Neural cell (in vitro differentiated cells): ENCODE measurements around the gene AOX1. TPM values are rescaled to one million over a fixed set of nuclear protein-coding genes. Genes with fewer than 3 reads are reported as not detected.

Experiments used
- H2AFZ ChIP-seq: fragments of 200-600, 300-800 bp; sonication (generic), shearing (Covaris generic); 2 replicates; pipeline ENCODE4 v1.6.0; 2014; ENCODE audit warnings: low read depth, mild to moderate bottlenecking, antibody characterized with exemption, low read length, moderate library complexity
- H3F3A ChIP-seq: fragments of 200-600 bp; shearing (Covaris generic); 2 replicates; pipeline ENCODE4 v1.6.1; 2016; ENCODE audit warnings: mild to moderate bottlenecking, moderate library complexity, mixed read lengths, antibody characterized with exemption, low read length; ENCODE audit not compliant: insufficient read depth, poor library complexity, severe bottlenecking
- H3K27ac ChIP-seq: fragments of 200-600, 300-800 bp; sonication (generic), shearing (Covaris generic); 2 replicates; pipeline ENCODE4 v1.5.1; 2014; ENCODE audit warnings: mild to moderate bottlenecking, low read length, moderate library complexity
- H3K27me3 ChIP-seq: fragments of 300-800, 200-600 bp; sonication (generic), shearing (Covaris generic); 2 replicates; pipeline ENCODE4 v1.6.0; 2014; ENCODE audit warnings: mild to moderate bottlenecking, low read depth, low read length, moderate library complexity; ENCODE audit not compliant: insufficient read depth
- H3K36me3 ChIP-seq: fragments of 300-800, 200-600 bp; sonication (generic), shearing (Covaris generic); 2 replicates; pipeline ENCODE4 v1.5.1; 2014; ENCODE audit warnings: mild to moderate bottlenecking, antibody characterized with exemption, low read length, moderate library complexity; ENCODE audit not compliant: insufficient read depth
- H3K4me2 ChIP-seq: fragments of 300-800, 200-600 bp; sonication (generic), shearing (Covaris generic); 2 replicates; pipeline ENCODE4 v1.6.0; 2014; ENCODE audit warnings: mild to moderate bottlenecking, low read length
- H3K4me3 ChIP-seq: fragments of 300-800, 200-600 bp; sonication (generic), shearing (Covaris generic); 2 replicates; pipeline ENCODE4 v1.5.1; 2014; ENCODE audit warnings: mild to moderate bottlenecking, low read length, moderate library complexity
- H3K79me2 ChIP-seq: fragments of 200-600 bp; shearing (Covaris generic); replicated peaks from 2 replicates; pipeline ENCODE4 v1.6.0; 2014; ENCODE audit warnings: mild to moderate bottlenecking, low read length, moderate library complexity; ENCODE audit not compliant: insufficient read depth
- H3K9ac ChIP-seq: fragments of 300-800, 200-600 bp; sonication (generic), shearing (Covaris generic); 2 replicates; pipeline ENCODE4 v1.6.1; 2016; ENCODE audit warnings: mild to moderate bottlenecking, low read length, mixed read lengths
- H3K9me2 ChIP-seq: fragments of 200-600 bp; shearing (Covaris generic); 2 replicates; pipeline ENCODE4 v1.6.1; 2016; ENCODE audit warnings: mild to moderate bottlenecking, low read length, mixed read lengths; ENCODE audit not compliant: insufficient read depth
- H3K9me3 ChIP-seq: fragments of 200-600, 300-800 bp; sonication (generic), shearing (Covaris generic); 2 replicates; pipeline ENCODE4 v1.6.1; 2016; ENCODE audit warnings: mild to moderate bottlenecking, mixed run types, low read length, moderate library complexity, mixed read lengths
- H4K20me1 ChIP-seq: fragments of 200-600 bp; shearing (Covaris generic); 2 replicates; pipeline ENCODE4 v1.6.1; 2016; ENCODE audit warnings: mild to moderate bottlenecking, mixed run types; ENCODE audit not compliant: insufficient read depth
- EP300 ChIP-seq: fragments of 450-650 bp; conservative IDR thresholded peaks from 2 replicates; pipeline ENCODE4 v1.6.1; 2014; ENCODE audit warnings: antibody characterized with exemption, mild to moderate bottlenecking, moderate library complexity; ENCODE audit not compliant: poor library complexity, severe bottlenecking
- EZH2 ChIP-seq: fragments of 200-600, 300-800 bp; shearing (Covaris generic), sonication (generic); IDR thresholded peaks from 2 replicates; pipeline ENCODE4 v1.6.1; 2014; ENCODE audit warnings: antibody characterized with exemption, low read length, borderline replicate concordance, mild to moderate bottlenecking; ENCODE audit not compliant: insufficient read depth, poor library complexity, severe bottlenecking
- MXI1 ChIP-seq: fragments of 450-650 bp; conservative IDR thresholded peaks from 2 replicates; pipeline ENCODE4 v1.6.1; 2014; ENCODE audit warnings: antibody characterized with exemption, mild to moderate bottlenecking; ENCODE audit not compliant: poor library complexity, severe bottlenecking
- POLR2AphosphoS5 ChIP-seq: IDR thresholded peaks from 2 replicates; pipeline ENCODE4 v1.6.1; 2012
- RAD21 ChIP-seq: fragments of 450-650 bp; conservative IDR thresholded peaks from 2 replicates; pipeline ENCODE4 v1.6.1; 2014; ENCODE audit warnings: antibody characterized with exemption, mild to moderate bottlenecking, moderate library complexity
- SMC3 ChIP-seq: fragments of 450-650 bp; conservative IDR thresholded peaks from 2 replicates; pipeline ENCODE4 v1.6.1; 2014; ENCODE audit warnings: antibody characterized with exemption, mild to moderate bottlenecking, moderate library complexity; ENCODE audit not compliant: poor library complexity
- TAF1 ChIP-seq: IDR thresholded peaks from 2 replicates; pipeline ENCODE4 v1.6.1; 2012; ENCODE audit warnings: low read depth
- polyA plus RNA-seq: library from polyadenylated mRNA; depleted of rRNA; stranded (reverse); fragments of >200 nt; gene quantifications from 2 replicates; pipeline ENCODE4 v1.2.3, GENCODE V29; 2014
- TF ChIP-seq, protein P1 (sequence below): IDR thresholded peaks from 2 replicates; pipeline ENCODE4 v1.6.1; 2012; ENCODE audit warnings: borderline replicate concordance
- TF ChIP-seq, protein P2 (sequence below): fragments of 450-650 bp; IDR thresholded peaks from 2 replicates; pipeline ENCODE4 v1.5.1; 2014; ENCODE audit warnings: antibody characterized with exemption, mild to moderate bottlenecking, moderate library complexity; ENCODE audit not compliant: poor library complexity, severe bottlenecking

The AOX1 gene
- polyA plus RNA-seq, 1 donor from 2014 or later, result not detected

DNA sequence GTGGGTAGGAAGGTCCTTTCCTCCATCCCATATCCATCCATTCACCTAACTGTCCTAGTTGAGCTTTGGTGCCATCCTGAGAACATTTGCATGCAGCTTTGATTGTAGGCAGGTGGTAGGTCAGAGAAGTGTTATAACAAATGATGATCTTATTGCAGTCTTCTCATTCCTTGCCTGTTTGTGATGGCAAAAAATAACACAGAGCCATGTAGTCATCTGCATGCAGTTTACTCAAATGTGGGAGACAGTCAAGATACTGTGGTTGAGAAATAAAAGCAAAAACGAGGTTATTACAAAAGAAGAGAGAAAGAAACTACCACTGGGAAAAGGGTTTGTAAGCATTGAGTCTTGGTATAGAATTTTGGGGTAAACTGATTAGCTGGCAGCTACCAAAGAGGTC is 66.3 kb downstream of the AOX1 start:
- Histone ChIP-seq H3K9ac (no peak overlapping the region), H3K79me2 (no peaks in the 10 kb centered on the region), H3K27me3 (no peaks in the 10 kb centered on the region), H3K4me3 (no peak overlapping the region), H3K36me3 (no peaks in the 10 kb centered on the region), H4K20me1 (no peaks in the 10 kb centered on the region), H2AFZ (no peak overlapping the region), H3K4me2 (no peak overlapping the region), H3K27ac (no peak overlapping the region), H3K9me3 (no peaks in the 10 kb centered on the region), H3K9me2 (no peaks in the 10 kb centered on the region), H3F3A (no peaks in the 10 kb centered on the region)
- TF ChIP-seq, protein P1, sequence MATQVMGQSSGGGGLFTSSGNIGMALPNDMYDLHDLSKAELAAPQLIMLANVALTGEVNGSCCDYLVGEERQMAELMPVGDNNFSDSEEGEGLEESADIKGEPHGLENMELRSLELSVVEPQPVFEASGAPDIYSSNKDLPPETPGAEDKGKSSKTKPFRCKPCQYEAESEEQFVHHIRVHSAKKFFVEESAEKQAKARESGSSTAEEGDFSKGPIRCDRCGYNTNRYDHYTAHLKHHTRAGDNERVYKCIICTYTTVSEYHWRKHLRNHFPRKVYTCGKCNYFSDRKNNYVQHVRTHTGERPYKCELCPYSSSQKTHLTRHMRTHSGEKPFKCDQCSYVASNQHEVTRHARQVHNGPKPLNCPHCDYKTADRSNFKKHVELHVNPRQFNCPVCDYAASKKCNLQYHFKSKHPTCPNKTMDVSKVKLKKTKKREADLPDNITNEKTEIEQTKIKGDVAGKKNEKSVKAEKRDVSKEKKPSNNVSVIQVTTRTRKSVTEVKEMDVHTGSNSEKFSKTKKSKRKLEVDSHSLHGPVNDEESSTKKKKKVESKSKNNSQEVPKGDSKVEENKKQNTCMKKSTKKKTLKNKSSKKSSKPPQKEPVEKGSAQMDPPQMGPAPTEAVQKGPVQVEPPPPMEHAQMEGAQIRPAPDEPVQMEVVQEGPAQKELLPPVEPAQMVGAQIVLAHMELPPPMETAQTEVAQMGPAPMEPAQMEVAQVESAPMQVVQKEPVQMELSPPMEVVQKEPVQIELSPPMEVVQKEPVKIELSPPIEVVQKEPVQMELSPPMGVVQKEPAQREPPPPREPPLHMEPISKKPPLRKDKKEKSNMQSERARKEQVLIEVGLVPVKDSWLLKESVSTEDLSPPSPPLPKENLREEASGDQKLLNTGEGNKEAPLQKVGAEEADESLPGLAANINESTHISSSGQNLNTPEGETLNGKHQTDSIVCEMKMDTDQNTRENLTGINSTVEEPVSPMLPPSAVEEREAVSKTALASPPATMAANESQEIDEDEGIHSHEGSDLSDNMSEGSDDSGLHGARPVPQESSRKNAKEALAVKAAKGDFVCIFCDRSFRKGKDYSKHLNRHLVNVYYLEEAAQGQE, result no peak
- TF ChIP-seq RAD21 (no peak), SMC3 (no peak), EZH2 (no peak), MXI1 (no peak), EP300 (no peak), POLR2AphosphoS5 (no peak), TAF1 (no peak)
- TF ChIP-seq, protein P2, sequence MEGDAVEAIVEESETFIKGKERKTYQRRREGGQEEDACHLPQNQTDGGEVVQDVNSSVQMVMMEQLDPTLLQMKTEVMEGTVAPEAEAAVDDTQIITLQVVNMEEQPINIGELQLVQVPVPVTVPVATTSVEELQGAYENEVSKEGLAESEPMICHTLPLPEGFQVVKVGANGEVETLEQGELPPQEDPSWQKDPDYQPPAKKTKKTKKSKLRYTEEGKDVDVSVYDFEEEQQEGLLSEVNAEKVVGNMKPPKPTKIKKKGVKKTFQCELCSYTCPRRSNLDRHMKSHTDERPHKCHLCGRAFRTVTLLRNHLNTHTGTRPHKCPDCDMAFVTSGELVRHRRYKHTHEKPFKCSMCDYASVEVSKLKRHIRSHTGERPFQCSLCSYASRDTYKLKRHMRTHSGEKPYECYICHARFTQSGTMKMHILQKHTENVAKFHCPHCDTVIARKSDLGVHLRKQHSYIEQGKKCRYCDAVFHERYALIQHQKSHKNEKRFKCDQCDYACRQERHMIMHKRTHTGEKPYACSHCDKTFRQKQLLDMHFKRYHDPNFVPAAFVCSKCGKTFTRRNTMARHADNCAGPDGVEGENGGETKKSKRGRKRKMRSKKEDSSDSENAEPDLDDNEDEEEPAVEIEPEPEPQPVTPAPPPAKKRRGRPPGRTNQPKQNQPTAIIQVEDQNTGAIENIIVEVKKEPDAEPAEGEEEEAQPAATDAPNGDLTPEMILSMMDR, result no peak

DNA sequence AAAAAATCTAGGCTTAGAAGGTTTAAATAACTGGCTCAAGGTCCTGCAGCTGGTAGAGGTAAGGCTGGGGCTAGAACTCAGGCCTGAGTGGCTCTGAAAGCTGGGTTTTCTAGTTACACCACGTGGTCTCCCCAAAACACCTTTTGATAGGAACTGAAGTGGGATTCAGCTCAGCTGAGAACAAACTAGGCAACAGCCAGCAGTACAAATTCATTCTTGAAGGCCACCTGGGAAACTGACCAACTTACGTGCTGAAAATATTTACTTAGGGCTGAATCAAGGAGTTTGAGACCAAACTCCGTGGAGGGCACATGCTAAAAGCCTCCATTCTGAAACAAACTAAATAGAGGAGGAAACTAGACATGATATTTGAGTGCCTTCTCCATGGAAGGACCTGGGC is 67.2 kb downstream of the AOX1 start:
- no peak overlapping the region for H3K27ac ChIP-seq
- no peak overlapping the region for H2AFZ ChIP-seq
- H3K9ac ChIP-seq, result no peak overlapping the region
- no peak overlapping the region for H3K4me2 ChIP-seq
- no peaks in the 10 kb centered on the region for H3K79me2 ChIP-seq
- H3K36me3 ChIP-seq, result no peaks in the 10 kb centered on the region
- no peaks in the 10 kb centered on the region for H3F3A ChIP-seq
- H3K9me2 ChIP-seq, result no peaks in the 10 kb centered on the region
- H3K27me3 ChIP-seq, result no peaks in the 10 kb centered on the region
- no peaks in the 10 kb centered on the region for H3K9me3 ChIP-seq
- TF ChIP-seq MXI1, result no peak
- TF ChIP-seq SMC3, result no peak
- TF ChIP-seq, protein P1, result no peak
- TF ChIP-seq POLR2AphosphoS5, result no peak
- TF ChIP-seq, protein P2, result no peak
- no peak for TF ChIP-seq TAF1
- TF ChIP-seq EP300, result no peak
- TF ChIP-seq RAD21, result no peak
- TF ChIP-seq EZH2, result no peak
- H3K4me3 ChIP-seq, result no peak overlapping the region
- no peaks in the 10 kb centered on the region for H4K20me1 ChIP-seq
